Astrocyte (in vitro differentiated cells and primary cell): ENCODE measurements around the gene CCL5. TPM values are rescaled to one million over a fixed set of nuclear protein-coding genes. Genes with fewer than 3 reads are reported as not detected.

Experiments
- DNase-seq: peaks from one replicate; pipeline ENCODE4 v3.0.0-alpha.2; 2010; ENCODE audit warnings: low read depth
- FAIRE-seq: peaks from 2 replicates; lab custom pipeline; 2011; peaks lifted over from hg19 to GRCh38; lab: Jason Lieb, UNC
- H2AFZ ChIP-seq: 2 replicates; pipeline ENCODE4 v1.6.0; 2012; ENCODE audit warnings: low read depth, low read length, inconsistent platforms
- H3K27ac ChIP-seq: 2 replicates; pipeline ENCODE4 v1.5.1; 2011; ENCODE audit warnings: low read depth, low read length, inconsistent platforms
- H3K27me3 ChIP-seq: 2 replicates; pipeline ENCODE4 v1.6.0; 2011; ENCODE audit warnings: low read length, inconsistent platforms; ENCODE audit not compliant: insufficient read depth
- H3K36me3 ChIP-seq: 2 replicates; pipeline ENCODE4 v1.5.1; 2011; ENCODE audit warnings: low read length, inconsistent platforms; ENCODE audit not compliant: insufficient read depth
- H3K4me1 ChIP-seq: 2 replicates; pipeline ENCODE4 v1.5.1; 2011; ENCODE audit warnings: low read length, inconsistent platforms; ENCODE audit not compliant: insufficient read depth
- H3K4me2 ChIP-seq: 2 replicates; pipeline ENCODE4 v1.6.0; 2012; ENCODE audit warnings: low read length, inconsistent platforms
- H3K4me3 ChIP-seq: 2 replicates; pipeline ENCODE4 v1.5.1; 2011; ENCODE audit warnings: low read depth, mild to moderate bottlenecking, low read length, inconsistent platforms; ENCODE audit not compliant: insufficient read depth
- H3K79me2 ChIP-seq: 2 replicates; pipeline ENCODE4 v1.6.0; 2012; ENCODE audit warnings: mild to moderate bottlenecking, low read length, inconsistent platforms; ENCODE audit not compliant: insufficient read depth
- H3K9ac ChIP-seq: 2 replicates; pipeline ENCODE4 v1.6.0; 2012; ENCODE audit warnings: mild to moderate bottlenecking, low read length, inconsistent platforms
- H3K9me3 ChIP-seq: 2 replicates; pipeline ENCODE4 v1.5.1; 2012; ENCODE audit warnings: low read depth, mild to moderate bottlenecking, low read length, inconsistent platforms; ENCODE audit not compliant: insufficient read depth
- H4K20me1 ChIP-seq: 2 replicates; pipeline ENCODE4 v1.6.0; 2012; ENCODE audit warnings: low read length, inconsistent platforms; ENCODE audit not compliant: insufficient read depth
- H3K27ac Mint-ChIP-seq: one replicate; pipeline ENCODE4 v1.8.0; 2021; ENCODE audit warnings: mild to moderate bottlenecking, mixed read lengths; ENCODE audit not compliant: unreplicated experiment
- H3K27me3 Mint-ChIP-seq: one replicate; pipeline ENCODE4 v1.8.0; 2021; ENCODE audit warnings: low read depth, mixed read lengths; ENCODE audit not compliant: unreplicated experiment
- H3K36me3 Mint-ChIP-seq: one replicate; pipeline ENCODE4 v1.8.0; 2021; ENCODE audit warnings: low read depth, mixed read lengths; ENCODE audit not compliant: unreplicated experiment
- H3K4me1 Mint-ChIP-seq: one replicate; pipeline ENCODE4 v1.8.0; 2021; ENCODE audit warnings: low read depth, mixed read lengths; ENCODE audit not compliant: unreplicated experiment
- H3K4me3 Mint-ChIP-seq: one replicate; pipeline ENCODE4 v1.8.0; 2021; ENCODE audit warnings: mild to moderate bottlenecking, moderate library complexity, mixed read lengths; ENCODE audit not compliant: unreplicated experiment
- H3K9me3 Mint-ChIP-seq: one replicate; pipeline ENCODE4 v1.8.0; 2021; ENCODE audit warnings: mild to moderate bottlenecking, mixed read lengths; ENCODE audit not compliant: unreplicated experiment
- EZH2 ChIP-seq: IDR thresholded peaks from 2 replicates; pipeline ENCODE4 v1.6.1; 2012; ENCODE audit warnings: mild to moderate bottlenecking, low read length, inconsistent platforms; ENCODE audit not compliant: insufficient read depth
- total RNA-seq: library from RNA; stranded (reverse); gene quantifications from 2 replicates; pipeline ENCODE4 v1.2.1, GENCODE V29; 2021
- TF ChIP-seq, protein P1 (sequence below): IDR thresholded peaks from 2 replicates; pipeline ENCODE4 v1.5.1; 2011; ENCODE audit warnings: low read depth, mild to moderate bottlenecking, inconsistent platforms, low read length, moderate library complexity; ENCODE audit not compliant: insufficient read depth

The CCL5 gene
- total RNA-seq, 1 donor from 2014 or later, result 71.3 TPM

DNA sequence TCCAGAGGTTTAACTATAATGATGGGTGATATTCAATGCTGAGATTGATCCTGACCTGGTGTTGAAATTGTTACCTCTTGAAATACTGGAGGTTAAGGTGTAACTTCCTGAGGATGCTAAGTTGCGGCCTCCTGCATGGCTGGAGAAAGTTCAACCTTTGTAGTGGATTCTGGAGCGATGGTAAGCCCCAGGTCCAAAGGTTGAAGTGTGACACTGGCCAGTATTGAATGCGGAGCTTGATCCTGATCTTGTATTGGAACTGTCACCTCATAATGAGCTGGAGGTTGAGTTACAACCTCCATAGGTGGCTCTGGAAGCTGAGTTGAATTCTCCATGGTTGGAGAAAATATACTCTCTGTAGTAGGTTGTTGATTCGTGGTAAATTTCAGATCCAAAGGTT, 33.4 kb upstream of the CCL5 start:
- Mint-ChIP-seq H3K36me3 (peaks cover 4% of the 10 kb centered on the region), H3K9me3 (peaks cover 30% of the 10 kb centered on the region), H3K27ac (no peak overlapping the region), H3K4me1 (no peaks in the 10 kb centered on the region), H3K27me3 (peaks cover 51% of the 10 kb centered on the region), H3K4me3 (no peak overlapping the region)
- Histone ChIP-seq H3K9me3 (no peaks in the 10 kb centered on the region), H2AFZ (no peak overlapping the region), H4K20me1 (no peaks in the 10 kb centered on the region), H3K36me3 (no peaks in the 10 kb centered on the region), H3K4me2 (no peak overlapping the region), H3K4me1 (no peaks in the 10 kb centered on the region), H3K79me2 (no peaks in the 10 kb centered on the region), H3K4me3 (no peak overlapping the region), H3K27me3 (no peaks in the 10 kb centered on the region), H3K27ac (no peak overlapping the region), H3K9ac (no peak overlapping the region)
- no peak for TF ChIP-seq EZH2
- TF ChIP-seq, protein P1, sequence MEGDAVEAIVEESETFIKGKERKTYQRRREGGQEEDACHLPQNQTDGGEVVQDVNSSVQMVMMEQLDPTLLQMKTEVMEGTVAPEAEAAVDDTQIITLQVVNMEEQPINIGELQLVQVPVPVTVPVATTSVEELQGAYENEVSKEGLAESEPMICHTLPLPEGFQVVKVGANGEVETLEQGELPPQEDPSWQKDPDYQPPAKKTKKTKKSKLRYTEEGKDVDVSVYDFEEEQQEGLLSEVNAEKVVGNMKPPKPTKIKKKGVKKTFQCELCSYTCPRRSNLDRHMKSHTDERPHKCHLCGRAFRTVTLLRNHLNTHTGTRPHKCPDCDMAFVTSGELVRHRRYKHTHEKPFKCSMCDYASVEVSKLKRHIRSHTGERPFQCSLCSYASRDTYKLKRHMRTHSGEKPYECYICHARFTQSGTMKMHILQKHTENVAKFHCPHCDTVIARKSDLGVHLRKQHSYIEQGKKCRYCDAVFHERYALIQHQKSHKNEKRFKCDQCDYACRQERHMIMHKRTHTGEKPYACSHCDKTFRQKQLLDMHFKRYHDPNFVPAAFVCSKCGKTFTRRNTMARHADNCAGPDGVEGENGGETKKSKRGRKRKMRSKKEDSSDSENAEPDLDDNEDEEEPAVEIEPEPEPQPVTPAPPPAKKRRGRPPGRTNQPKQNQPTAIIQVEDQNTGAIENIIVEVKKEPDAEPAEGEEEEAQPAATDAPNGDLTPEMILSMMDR, result no peak
- DNase-seq (no peak), FAIRE-seq (no peak)

DNA sequence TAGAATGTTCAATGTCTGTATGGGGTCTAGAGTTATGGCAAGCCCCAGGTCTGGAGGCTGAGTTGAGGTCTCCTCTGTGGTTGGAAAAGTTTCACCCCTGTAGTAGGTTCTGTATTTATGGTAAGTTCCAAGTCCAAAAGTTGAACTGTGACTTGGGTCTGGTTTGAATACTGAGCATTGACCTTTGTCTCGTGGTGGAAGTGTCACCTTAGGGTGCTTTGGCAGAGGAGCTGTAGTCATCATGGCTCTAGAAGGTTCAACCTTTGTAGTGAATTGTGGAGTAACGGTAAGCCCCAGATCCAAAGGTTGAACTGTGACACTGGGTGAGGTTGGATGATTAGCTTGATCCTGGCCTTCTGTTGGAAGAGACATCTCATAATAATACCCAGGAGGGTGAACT, 32.8 kb upstream of the CCL5 start:
- Mint-ChIP-seq H3K27me3 (peaks cover 58% of the 10 kb centered on the region), H3K27ac (no peak overlapping the region), H3K4me1 (no peaks in the 10 kb centered on the region), H3K9me3 (peaks cover 31% of the 10 kb centered on the region), H3K4me3 (no peak overlapping the region), H3K36me3 (peaks cover 4% of the 10 kb centered on the region)
- no peak overlapping the region for H3K4me3 ChIP-seq
- no peak overlapping the region for H3K4me2 ChIP-seq
- no peak overlapping the region for H2AFZ ChIP-seq
- H3K4me1 ChIP-seq, result no peaks in the 10 kb centered on the region
- no peaks in the 10 kb centered on the region for H3K36me3 ChIP-seq
- TF ChIP-seq, protein P1, result no peak
- no peak for TF ChIP-seq EZH2
- no peaks in the 10 kb centered on the region for H3K27me3 ChIP-seq
- no peak overlapping the region for H3K9ac ChIP-seq
- DNase-seq (no peak), FAIRE-seq (no peak)
- H4K20me1 ChIP-seq, result no peaks in the 10 kb centered on the region
- no peaks in the 10 kb centered on the region for H3K79me2 ChIP-seq
- H3K9me3 ChIP-seq, result no peaks in the 10 kb centered on the region
- H3K27ac ChIP-seq, result no peak overlapping the region

DNA sequence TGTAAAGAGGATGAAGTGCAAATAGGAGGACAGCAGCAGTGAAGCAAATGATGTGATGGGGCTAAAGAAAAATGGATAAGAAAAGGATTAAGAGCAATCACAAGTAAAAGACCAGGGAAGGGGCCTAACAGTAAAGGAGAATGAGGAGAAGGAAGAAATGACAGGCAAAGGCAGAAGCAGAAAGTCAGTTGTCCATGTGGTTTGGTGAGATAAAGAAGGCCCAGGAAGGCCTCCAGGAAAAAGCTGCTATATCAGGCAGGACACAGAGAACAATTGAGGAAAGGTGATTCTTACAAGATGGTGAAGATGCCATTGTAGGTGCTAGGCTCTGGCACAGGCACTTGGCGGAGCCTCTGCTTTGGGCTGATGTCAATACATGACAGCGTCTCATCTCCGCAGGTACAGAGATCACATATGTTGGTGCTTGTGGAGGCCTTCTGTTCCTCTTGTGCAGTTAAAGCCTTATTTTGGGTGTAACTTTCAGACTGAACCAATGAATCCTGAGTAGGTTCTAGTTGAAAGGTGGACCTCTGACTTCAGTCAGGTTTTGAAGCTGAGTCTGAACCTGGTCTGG, 32.3 kb upstream of the CCL5 start:
- H3K4me1 Mint-ChIP-seq, result no peaks in the 10 kb centered on the region
- no peak overlapping the region for H3K4me3 Mint-ChIP-seq
- no peak overlapping the region for H3K27ac ChIP-seq
- H2AFZ ChIP-seq, result no peak overlapping the region
- H4K20me1 ChIP-seq, result no peaks in the 10 kb centered on the region
- H3K36me3 Mint-ChIP-seq, result peaks cover 4% of the 10 kb centered on the region
- H3K4me1 ChIP-seq, result no peaks in the 10 kb centered on the region
- H3K79me2 ChIP-seq, result no peaks in the 10 kb centered on the region
- no peaks in the 10 kb centered on the region for H3K36me3 ChIP-seq
- H3K9me3 Mint-ChIP-seq, result peaks cover 31% of the 10 kb centered on the region
- no peaks in the 10 kb centered on the region for H3K27me3 ChIP-seq
- H3K27ac Mint-ChIP-seq, result no peak overlapping the region
- H3K9me3 ChIP-seq, result no peaks in the 10 kb centered on the region
- no peak overlapping the region for H3K9ac ChIP-seq
- no peak for FAIRE-seq
- TF ChIP-seq EZH2, result no peak
- TF ChIP-seq, protein P1, result no peak
- no peak overlapping the region for H3K4me3 ChIP-seq
- DNase-seq, result no peak
- H3K4me2 ChIP-seq, result no peak overlapping the region
- peaks cover 59% of the 10 kb centered on the region for H3K27me3 Mint-ChIP-seq
